IPS-NIHi11 (cell line): Measurements from ENCODE around the gene SLC6A5.

Experiments used
- DNase-seq: peaks from one replicate; pipeline ENCODE4 v3.0.0; 2012; ENCODE audit warnings: mixed read lengths, low spot score

SLC6A5 gene

GRCh38 chr11:20621679-20622078, 22.3 kb downstream of the SLC6A5 start:
- DNase-seq, result peak; percentile 55

DNA sequence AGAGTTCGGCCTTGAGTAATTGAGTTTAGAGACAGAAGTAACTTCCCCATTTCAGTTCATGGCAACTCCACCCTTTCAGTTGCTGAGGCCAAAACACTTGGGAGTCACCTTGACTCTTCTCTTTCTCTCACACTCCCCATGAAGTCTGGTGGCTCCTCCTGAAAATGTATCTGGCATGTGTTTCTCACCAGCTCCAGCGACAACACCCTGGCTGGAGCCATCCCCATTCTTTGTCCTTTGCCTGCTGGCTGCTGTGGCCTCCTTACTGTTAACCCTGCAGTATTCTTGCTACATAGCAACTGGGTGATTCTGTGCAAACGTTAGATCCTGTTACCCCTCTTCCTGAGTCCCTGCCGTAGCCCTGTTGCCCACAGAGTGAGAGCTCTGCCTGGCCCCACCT, 23.8 kb downstream of the SLC6A5 start:
- DNase-seq, result no peak

GRCh38 chr11:20626279-20626678, 26.9 kb downstream of the SLC6A5 start:
- DNase-seq, result no peak

GRCh38 chr11:20627026-20627425, 27.6 kb downstream of the SLC6A5 start:
- DNase-seq, result no peak

DNA sequence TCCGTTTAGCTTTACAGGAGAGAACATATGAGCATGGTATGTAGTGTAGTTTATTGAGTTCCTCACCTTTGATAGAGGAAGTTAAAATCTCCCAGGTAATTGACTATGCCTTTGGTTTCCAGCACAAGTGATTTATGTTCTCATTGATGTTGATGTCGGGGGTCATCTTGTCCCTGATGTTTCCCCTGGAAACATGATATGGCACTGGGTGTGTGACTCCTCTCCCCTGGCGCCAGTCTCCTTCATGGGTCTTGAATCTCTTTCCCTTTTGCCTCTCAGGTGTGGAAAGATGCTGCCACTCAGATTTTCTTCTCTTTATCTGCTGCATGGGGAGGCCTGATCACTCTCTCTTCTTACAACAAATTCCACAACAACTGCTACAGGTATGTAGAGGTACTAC, 28.3 kb downstream of the SLC6A5 start:
- no peak for DNase-seq

- DNase-seq, result no peak
These were observed 32.2 kb downstream of the SLC6A5 start for GRCh38 chr11:20631519-20632168.

DNA sequence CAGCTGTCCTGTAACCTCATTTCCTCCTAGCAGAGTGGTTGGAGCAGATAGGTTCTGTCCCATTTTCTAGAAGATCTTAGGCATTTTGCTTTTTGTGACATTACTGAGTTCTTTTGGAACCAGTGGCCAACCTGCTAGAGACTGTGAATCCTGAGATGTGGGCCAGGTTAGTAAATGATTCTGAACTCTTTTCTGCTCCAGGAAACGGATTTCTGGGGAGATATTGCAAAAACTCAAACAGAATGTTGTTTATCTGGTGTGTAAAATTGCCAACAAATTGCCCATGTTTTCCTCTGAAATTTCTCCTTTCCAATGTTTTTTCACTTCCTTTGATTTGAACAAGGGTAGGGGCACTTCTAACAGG, 32.7 kb downstream of the SLC6A5 start:
- no peak for DNase-seq

- peak; percentile 27 for DNase-seq
These were observed 34.6 kb downstream of the SLC6A5 start for GRCh38 chr11:20634044-20634443.

- DNase-seq, result no peak
These were observed 35.4 kb downstream of the SLC6A5 start for GRCh38 chr11:20634781-20635180.

DNA sequence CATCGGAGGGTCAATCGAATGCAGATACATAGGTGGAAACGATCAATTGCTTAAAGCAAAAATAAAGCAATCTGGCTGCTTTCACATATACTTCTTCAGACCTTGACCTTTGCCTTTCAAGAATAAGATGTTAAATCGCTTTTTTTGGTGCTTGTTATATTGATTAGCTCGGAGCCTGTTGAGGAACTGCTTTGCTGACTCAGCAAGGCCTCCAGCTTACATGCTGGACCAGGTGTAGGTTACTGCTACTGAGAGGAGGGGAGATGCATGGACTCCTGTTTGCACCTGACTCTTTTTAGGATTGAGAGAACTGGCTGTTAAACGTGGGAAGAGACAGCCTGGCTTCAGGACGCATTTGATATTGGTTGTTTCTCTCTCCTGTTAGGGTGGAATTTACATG, 38.7 kb downstream of the SLC6A5 start:
- no peak for DNase-seq

- no peak for DNase-seq
These were observed 40.3 kb downstream of the SLC6A5 start for GRCh38 chr11:20639688-20640087.

DNA sequence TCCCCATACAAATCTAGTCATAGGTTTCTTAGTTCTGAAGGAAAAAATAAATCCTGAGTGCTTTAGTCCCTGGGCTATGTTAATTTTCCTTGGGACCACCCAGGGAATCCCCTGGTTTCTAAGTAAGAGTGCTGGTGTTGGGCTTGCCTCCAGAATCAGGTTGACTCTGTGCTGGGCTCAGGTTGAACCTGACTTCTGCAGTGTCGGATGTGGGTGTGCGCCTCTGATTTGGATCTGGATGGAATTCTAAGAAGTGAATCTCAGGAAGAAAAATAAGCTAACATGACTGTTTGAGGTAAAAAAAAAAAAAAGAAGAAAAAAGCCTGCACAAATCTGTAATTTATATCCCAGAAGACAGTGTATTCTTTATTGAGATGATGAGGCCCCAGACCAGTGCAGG, 41.0 kb downstream of the SLC6A5 start:
- DNase-seq, result no peak

DNA sequence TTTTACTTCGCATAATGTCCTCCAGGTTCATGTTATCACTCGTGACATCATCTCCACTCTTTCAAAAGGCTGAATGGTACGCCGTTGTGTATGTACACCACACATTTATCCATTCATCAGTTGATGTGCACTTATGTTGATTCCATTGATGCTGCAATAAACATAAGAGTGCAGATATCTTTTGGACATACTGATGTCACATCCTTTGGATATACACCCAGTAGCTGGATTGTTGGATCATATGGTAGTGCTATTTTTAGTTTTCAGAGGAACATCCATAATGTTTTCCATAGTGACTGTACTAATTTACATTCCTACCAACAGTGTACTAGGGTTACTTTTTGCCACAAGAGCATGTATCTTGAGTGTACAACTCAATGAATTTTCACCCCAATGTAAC, 45.0 kb downstream of the SLC6A5 start:
- DNase-seq, result no peak

GRCh38 chr11:20647976-20648565, 48.7 kb downstream of the SLC6A5 start:
- peak; percentile 80 for DNase-seq

GRCh38 chr11:20652150-20652806, 52.9 kb downstream of the SLC6A5 start:
- no peak for DNase-seq

GRCh38 chr11:20654038-20654437, 54.6 kb downstream of the SLC6A5 start:
- DNase-seq, result no peak

DNA sequence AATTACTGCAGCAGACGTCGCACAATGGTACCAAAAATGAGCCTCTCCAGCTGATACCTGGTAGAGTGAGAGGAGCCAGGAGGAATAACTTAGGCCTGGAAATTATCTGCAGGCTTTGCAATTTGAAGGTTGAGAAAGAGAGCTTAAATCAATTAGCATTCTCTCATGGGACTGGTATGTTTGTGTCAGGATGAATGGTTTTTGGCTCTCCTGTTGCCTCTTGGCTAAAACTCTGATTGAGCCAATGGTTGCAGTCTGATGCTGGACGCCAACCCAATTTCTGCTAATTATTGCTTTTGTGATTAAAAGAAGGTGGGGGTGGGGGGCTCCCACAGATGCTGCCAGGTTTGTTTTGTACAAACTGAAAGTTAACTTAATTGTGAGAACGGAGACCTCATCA, 57.5 kb downstream of the SLC6A5 start:
- no peak for DNase-seq

GRCh38 chr11:20658135-20658534, 58.7 kb downstream of the SLC6A5 start:
- DNase-seq, result no peak

GRCh38 chr11:20661445-20661844, 62.0 kb downstream of the SLC6A5 start:
- no peak for DNase-seq

DNA sequence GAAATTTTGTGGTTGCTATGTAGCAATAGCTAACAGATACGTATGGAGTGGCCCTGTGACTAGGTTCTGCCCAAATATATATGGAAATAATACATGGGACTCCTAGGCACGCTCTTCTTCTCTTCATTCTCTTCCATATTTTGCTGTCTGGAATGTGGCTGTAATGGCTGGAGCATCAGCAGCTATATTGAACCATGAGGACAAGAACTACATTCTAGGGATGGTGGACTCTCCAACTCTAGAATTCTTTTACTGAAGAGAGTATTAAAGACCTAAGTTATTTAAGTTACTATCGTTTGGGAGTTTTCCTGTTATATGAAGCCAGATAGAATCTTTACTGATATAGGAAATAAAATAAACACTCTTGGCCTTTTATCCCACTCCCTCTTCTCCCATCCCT, 62.4 kb downstream of the SLC6A5 start:
- no peak for DNase-seq

DNA sequence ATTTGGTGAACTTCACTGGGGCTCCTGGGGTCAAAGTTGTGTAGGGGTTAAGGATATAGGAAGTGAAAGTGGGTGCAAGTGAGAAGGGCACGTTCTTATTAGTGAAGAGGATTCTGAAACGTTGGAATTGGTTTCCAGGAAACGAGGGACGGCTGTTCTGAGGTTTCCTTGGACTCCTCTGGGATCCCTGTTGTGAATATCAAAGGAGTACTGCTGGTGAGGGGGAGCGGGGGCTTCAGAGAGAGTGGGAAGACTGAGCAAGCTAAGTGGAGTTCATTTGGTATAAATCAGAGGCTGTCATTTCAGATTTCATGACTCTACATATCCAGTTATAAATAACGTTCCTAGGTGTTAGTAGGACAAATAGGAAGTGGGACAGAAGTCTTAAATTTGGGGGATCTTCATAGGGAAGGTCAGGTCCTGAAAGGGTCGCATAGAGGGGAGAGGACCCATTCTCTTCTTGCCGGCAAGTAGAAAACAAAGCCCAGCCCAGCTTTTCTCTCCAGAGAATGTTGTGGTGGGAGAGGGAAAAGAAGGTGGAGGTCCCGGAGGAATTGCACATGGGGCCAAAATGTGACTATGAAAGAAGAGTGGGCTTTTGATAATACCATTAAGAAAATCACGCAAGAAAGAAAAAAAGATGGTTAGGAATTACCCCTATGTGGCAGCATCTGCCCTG, 68.9 kb downstream of the SLC6A5 start:
- DNase-seq, result no peak

GRCh38 chr11:20668844-20669819, 69.7 kb downstream of the SLC6A5 start, which contains the start of gene NELL1:
TSS of gene NELL1 (plus strand) at chr11:20669586.
- peak; percentile 63 for DNase-seq
